Neutrophil (primary cell): ENCODE data around the gene GPHB5.

ENCODE experiments used
- H3K27ac ChIP-seq: fragments of 200-600 bp; sonication (generic); 2 replicates; pipeline ENCODE4 v1.5.1; 2016; ENCODE audit warnings: mild to moderate bottlenecking, moderate library complexity
- H3K27me3 ChIP-seq: fragments of 200-600 bp; sonication (generic); 2 replicates; pipeline ENCODE4 v1.6.0; 2016; ENCODE audit warnings: mild to moderate bottlenecking
- H3K36me3 ChIP-seq: fragments of 200-600 bp; sonication (generic); 2 replicates; pipeline ENCODE4 v1.5.1; 2017
- H3K4me1 ChIP-seq, 2 experiments: fragments of 200-600 bp in 1 of 2; sonication (generic) in 1 of 2; 1 replicate in 1 of 2; 2 replicates in 1 of 2; pipeline versions ENCODE4 v1.5.1 to v1.6.1; 2013 to 2016; ENCODE audit warnings: low read depth in 1 of 2, low read length in 1 of 2, mild to moderate bottlenecking in 1 of 2, moderate library complexity in 1 of 2; ENCODE audit not compliant: control insufficient read depth in 1 of 2, insufficient read depth in 1 of 2
- H3K4me3 ChIP-seq, 2 experiments: fragments of 200-600 bp in 1 of 2; sonication (generic) in 1 of 2; 1 replicate in 1 of 2; 2 replicates in 1 of 2; pipeline ENCODE4 v1.5.1; 2013 to 2016; ENCODE audit warnings: low read depth in 1 of 2, low read length in 1 of 2, mild to moderate bottlenecking in 1 of 2, moderate library complexity in 1 of 2
- H3K9me3 ChIP-seq: fragments of 200-600 bp; sonication (generic); 2 replicates; pipeline ENCODE4 v1.5.1; 2016
- TF ChIP-seq, protein P1 (sequence below): fragments of 200-600 bp; sonication (generic); IDR thresholded peaks from 2 replicates; pipeline ENCODE4 v1.5.1; 2016; ENCODE audit warnings: antibody characterized with exemption

GPHB5 gene

DNA sequence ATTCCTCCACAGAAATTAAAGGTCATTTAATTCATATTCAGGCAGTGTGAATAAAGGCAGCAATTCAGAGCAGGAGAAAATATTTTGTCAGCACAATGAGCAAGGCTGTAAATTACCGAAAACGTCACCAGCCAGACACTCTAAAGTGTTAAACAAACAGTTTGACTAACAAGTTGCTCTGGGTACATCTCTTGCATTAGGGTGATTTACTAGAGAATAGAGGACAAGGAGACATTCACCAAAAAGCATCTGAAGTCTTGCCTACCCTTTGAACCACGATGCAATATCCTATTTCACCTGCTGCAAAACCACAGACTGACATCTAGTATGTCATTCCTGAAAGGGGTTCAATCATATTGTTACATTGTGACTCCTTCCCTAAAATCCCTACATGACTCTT is 27.1 kb upstream of the GPHB5 start:
- no peak overlapping the region for H3K27ac ChIP-seq
- no peaks in the 10 kb centered on the region for H3K9me3 ChIP-seq
- TF ChIP-seq, protein P1, sequence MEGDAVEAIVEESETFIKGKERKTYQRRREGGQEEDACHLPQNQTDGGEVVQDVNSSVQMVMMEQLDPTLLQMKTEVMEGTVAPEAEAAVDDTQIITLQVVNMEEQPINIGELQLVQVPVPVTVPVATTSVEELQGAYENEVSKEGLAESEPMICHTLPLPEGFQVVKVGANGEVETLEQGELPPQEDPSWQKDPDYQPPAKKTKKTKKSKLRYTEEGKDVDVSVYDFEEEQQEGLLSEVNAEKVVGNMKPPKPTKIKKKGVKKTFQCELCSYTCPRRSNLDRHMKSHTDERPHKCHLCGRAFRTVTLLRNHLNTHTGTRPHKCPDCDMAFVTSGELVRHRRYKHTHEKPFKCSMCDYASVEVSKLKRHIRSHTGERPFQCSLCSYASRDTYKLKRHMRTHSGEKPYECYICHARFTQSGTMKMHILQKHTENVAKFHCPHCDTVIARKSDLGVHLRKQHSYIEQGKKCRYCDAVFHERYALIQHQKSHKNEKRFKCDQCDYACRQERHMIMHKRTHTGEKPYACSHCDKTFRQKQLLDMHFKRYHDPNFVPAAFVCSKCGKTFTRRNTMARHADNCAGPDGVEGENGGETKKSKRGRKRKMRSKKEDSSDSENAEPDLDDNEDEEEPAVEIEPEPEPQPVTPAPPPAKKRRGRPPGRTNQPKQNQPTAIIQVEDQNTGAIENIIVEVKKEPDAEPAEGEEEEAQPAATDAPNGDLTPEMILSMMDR = no peak
- no peak overlapping the region for H3K4me3 ChIP-seq
- H3K36me3 ChIP-seq = no peaks in the 10 kb centered on the region
- H3K27me3 ChIP-seq = peaks cover 27% of the 10 kb centered on the region
- no peaks in the 10 kb centered on the region for H3K4me1 ChIP-seq

DNA sequence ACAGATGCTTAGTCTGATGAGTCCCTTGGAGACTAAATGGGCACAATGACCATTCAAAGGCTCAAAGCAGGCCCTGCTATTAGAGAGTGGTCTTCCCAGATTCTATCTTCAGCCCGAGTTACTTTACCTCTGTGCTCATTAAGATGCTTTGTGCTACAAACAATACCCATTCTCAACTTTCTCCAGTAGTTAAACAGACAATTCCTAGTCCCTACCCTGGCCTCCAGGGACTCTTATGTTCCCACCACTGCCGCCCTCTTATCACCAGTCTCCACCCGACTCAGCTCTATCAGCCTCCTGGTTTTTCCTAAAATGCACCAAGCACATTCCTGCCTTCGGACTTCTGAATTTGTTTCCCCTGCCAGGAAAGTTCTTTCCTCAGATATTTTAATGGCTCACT is 25.6 kb upstream of the GPHB5 start:
- Histone ChIP-seq H3K9me3 (no peaks in the 10 kb centered on the region), H3K4me1 (no peaks in the 10 kb centered on the region), H3K27ac (no peak overlapping the region), H3K27me3 (peaks cover 23% of the 10 kb centered on the region), H3K4me3 (no peak overlapping the region), H3K36me3 (no peaks in the 10 kb centered on the region)
- TF ChIP-seq, protein P1 = no peak

DNA sequence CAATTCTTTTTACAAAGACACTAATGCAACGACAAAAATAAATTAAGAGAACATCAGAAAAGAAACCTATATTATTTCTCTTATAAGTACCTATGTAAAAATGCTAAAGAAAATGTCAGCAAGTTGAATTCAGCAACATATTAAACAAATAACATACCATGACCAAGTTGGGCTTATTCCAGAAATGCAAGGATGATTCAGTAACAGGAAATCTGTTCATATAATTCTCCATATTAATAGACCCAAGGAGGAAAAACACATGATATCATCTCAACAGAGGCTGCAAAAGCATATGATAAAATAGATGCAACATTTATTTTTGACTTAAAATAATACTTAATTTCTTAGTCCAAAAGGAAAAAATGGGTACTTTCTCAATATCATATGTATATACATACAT is 25.1 kb upstream of the GPHB5 start:
- Histone ChIP-seq H3K4me3 (no peak overlapping the region), H3K9me3 (no peaks in the 10 kb centered on the region), H3K27me3 (peaks cover 23% of the 10 kb centered on the region), H3K4me1 (no peaks in the 10 kb centered on the region), H3K36me3 (no peaks in the 10 kb centered on the region), H3K27ac (no peak overlapping the region)
- TF ChIP-seq, protein P1 = no peak

DNA sequence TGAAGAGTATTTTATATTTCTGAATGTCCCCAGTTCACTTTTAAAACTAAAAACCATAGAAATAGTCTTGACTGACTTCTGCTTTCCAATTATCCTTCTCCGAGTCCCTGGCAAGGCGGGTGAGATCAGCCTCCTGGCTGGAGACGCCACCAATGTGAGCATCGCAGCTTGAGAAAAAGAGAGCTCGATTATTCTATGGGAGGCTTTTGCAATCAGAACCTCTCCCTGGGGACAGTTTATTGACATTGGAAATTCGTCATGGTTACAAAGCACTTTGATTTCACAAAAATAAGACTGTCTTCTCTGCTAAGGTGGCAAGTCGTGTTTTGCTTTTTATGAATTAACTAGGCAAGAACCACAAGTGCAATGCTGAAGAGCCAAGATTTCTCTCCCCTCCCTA is 23.6 kb upstream of the GPHB5 start:
- Histone ChIP-seq H3K27ac (no peak overlapping the region), H3K27me3 (peaks cover 23% of the 10 kb centered on the region), H3K9me3 (no peaks in the 10 kb centered on the region), H3K36me3 (no peaks in the 10 kb centered on the region), H3K4me3 (no peak overlapping the region), H3K4me1 (no peaks in the 10 kb centered on the region)
- TF ChIP-seq, protein P1 = no peak

DNA sequence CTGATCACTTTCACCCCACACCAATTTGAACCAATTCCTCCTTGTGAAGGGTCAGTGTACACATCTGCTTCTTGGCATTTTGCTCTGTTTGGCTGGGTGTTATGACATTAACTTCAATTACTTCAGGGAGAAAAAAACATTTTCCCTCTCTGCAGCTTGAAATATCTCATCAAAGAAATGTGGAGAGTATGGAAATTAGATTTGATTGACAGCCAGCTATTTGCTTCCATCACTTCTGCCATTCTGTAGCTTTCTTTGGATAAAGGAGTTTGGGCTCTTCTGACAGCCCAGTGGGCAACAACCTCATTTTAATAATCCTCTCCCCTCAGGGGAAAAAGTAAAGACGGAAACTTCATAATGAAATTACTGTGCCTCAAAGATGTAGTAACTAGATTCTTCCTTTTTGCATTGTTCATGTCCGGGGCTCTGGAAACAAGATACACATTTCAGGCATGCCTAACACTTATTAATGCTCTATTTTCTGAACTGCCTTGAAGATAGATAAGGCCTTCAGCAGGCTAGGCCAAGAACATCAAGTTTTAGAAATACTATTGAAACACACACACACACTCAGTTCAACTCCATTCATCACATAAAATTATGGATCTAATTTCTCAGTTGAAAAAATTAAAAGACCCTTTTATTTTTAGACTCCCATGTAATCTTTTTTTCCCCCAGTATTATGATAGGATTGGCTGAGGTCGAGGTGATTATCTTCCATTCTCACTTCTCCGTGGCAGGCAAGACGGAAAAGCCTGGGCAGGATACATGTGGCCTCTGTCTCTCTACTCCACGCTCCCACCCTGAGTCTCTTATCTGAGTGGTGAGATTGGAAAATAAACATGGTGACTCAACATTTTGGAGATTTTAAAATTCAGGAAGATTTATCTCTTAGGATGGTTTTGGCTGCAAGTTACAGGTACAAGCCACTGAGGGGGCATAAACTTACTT is 10.3 kb upstream of the GPHB5 start:
- TF ChIP-seq, protein P1 = no peak
- no peaks in the 10 kb centered on the region for H3K4me1 ChIP-seq
- H3K27ac ChIP-seq = no peak overlapping the region
- no peak overlapping the region for H3K4me3 ChIP-seq
- H3K9me3 ChIP-seq = no peaks in the 10 kb centered on the region
- no peaks in the 10 kb centered on the region for H3K27me3 ChIP-seq
- H3K36me3 ChIP-seq = no peaks in the 10 kb centered on the region
